ENCODE measurements around the gene TMEM126A. TPM values are rescaled to one million over a fixed set of nuclear protein-coding genes. Genes with fewer than 3 reads are reported as not detected.
"Not testable (repeated sequence)": the region's sequence is repeated elsewhere in the genome, so short reads cannot be mapped to it uniquely, and the experiment has no call there.

The TMEM126A gene
- total and polyA plus RNA-seq, 4 experiments from 2014 or later: 17.4 to 70.0 (median 42.4) TPM

- Mint-ChIP-seq H3K4me1 (peaks cover 18 to 30% (median 22%) of the 10 kb centered on the region in 4 donors), H3K36me3 (peaks cover 0 to 64% of the 10 kb centered on the region in 2 donors)
- H3K27ac ChIP-seq (ENCODE audit: low read depth, low read length); H3K4me3 Mint-ChIP-seq; H3K27ac Mint-ChIP-seq; H3K27me3 Mint-ChIP-seq; CTCF ChIA-PET (ENCODE audit: partially characterized antibody); H3K27me3 ChIP-seq (ENCODE audit: insufficient read depth, low read length); H3K4me3 ChIP-seq (ENCODE audit: low read length in 2 of 2); H3K9me3 ChIP-seq (ENCODE audit: control insufficient read depth in 1 of 2, low read length in 2 of 2); DNase-seq; intact Hi-C loops (cut with micrococcal nuclease); H3K9me3 Mint-ChIP-seq: not testable (repeated sequence)
- Histone ChIP-seq H3K4me1 (ENCODE audit: insufficient read depth, low read length) (peaks cover 11% of the 10 kb centered on the region), H3K36me3 (ENCODE audit: insufficient read depth, low read length) (peaks cover 21% of the 10 kb centered on the region)
- POLR2A ChIA-PET (ENCODE audit: partially characterized antibody): interaction anchor here (10.5 kb wide), 1 partner anchor 7 kb away, joined by 169 read pairs; the partner anchor contains the start of gene CREBZF
These were observed 6.6 kb downstream of the TMEM126A start for GRCh38 chr11:85654343-85654742.

- Histone ChIP-seq H3K27ac (ENCODE audit: low read depth, low read length) (no peak overlapping the region), H3K27me3 (ENCODE audit: insufficient read depth, low read length) (no peaks in the 10 kb centered on the region), H3K4me3 (ENCODE audit: low read length in 2 of 2) (no peak overlapping the region), H3K4me1 (ENCODE audit: insufficient read depth, low read length) (peaks cover 31% of the 10 kb centered on the region), H3K36me3 (ENCODE audit: insufficient read depth, low read length) (peaks cover 25% of the 10 kb centered on the region), H3K9me3 (ENCODE audit: control insufficient read depth in 1 of 2, low read length in 2 of 2) (no peaks in the 10 kb centered on the region)
- H3K4me1 Mint-ChIP-seq: peaks cover 29 to 42% (median 35%) of the 10 kb centered on the region in 4 donors
- H3K4me3 Mint-ChIP-seq: no peak overlapping the region
- H3K9me3 Mint-ChIP-seq: no peaks in the 10 kb centered on the region
- no peak for DNase-seq
- no peaks in the 10 kb centered on the region for H3K27me3 Mint-ChIP-seq
- intact Hi-C loops (cut with micrococcal nuclease): no loop called here
- peak overlapping the region in 4 of 7 donors; percentile 0 to 74 (median 36) for H3K27ac Mint-ChIP-seq
- POLR2A ChIA-PET (ENCODE audit: partially characterized antibody): interaction anchor here (1.4 kb wide), 1 partner anchor 9 kb away, joined by 7 read pairs; the partner anchor contains the start of gene TMEM126A
- CTCF ChIA-PET (ENCODE audit: partially characterized antibody): no interaction called here
- H3K36me3 Mint-ChIP-seq: peaks cover 10 to 77% of the 10 kb centered on the region in 2 donors
These were observed 9.0 kb downstream of the TMEM126A start for GRCh38 chr11:85656777-85657176.

- H3K27me3 ChIP-seq (ENCODE audit: insufficient read depth, low read length): no peaks in the 10 kb centered on the region
- intact Hi-C loops (cut with micrococcal nuclease): no loop called here
- no peak overlapping the region for H3K4me3 Mint-ChIP-seq
- H3K27ac ChIP-seq (ENCODE audit: low read depth, low read length): no peak overlapping the region
- H3K4me1 Mint-ChIP-seq: peaks cover 29 to 50% (median 38%) of the 10 kb centered on the region in 4 donors
- peaks cover 25% of the 10 kb centered on the region for H3K36me3 ChIP-seq (ENCODE audit: insufficient read depth, low read length)
- peaks cover 10 to 71% of the 10 kb centered on the region in 2 donors for H3K36me3 Mint-ChIP-seq
- H3K4me3 ChIP-seq (ENCODE audit: low read length in 2 of 2): no peak overlapping the region
- peaks cover 45% of the 10 kb centered on the region for H3K4me1 ChIP-seq (ENCODE audit: insufficient read depth, low read length)
- POLR2A ChIA-PET (ENCODE audit: partially characterized antibody): interaction anchor here (0.7 to 8.2 kb wide), 3 partner anchors 9 to 30 kb away, joined by 3 to 169 read pairs (median 7); partner anchors contain the start of genes TMEM126A and TMEM126B
- H3K9me3 Mint-ChIP-seq: peaks cover 0 to 2% (median 0%) of the 10 kb centered on the region in 8 donors
- no peak for DNase-seq
- H3K9me3 ChIP-seq (ENCODE audit: control insufficient read depth in 1 of 2, low read length in 2 of 2): no peaks in the 10 kb centered on the region
- H3K27ac Mint-ChIP-seq: peak overlapping the region in 3 of 7 donors; percentile 12 to 99 (median 26)
- CTCF ChIA-PET (ENCODE audit: partially characterized antibody): no interaction called here
- no peaks in the 10 kb centered on the region for H3K27me3 Mint-ChIP-seq
These were observed 10.4 kb downstream of the TMEM126A start for GRCh38 chr11:85658180-85658579.

- no peak for DNase-seq
- H3K4me1 ChIP-seq (ENCODE audit: insufficient read depth, low read length): peaks cover 54% of the 10 kb centered on the region
- H3K27ac Mint-ChIP-seq: peak overlapping the region in 5 of 7 donors; percentile 25 to 99 (median 59)
- peaks cover 13% of the 10 kb centered on the region for H3K36me3 ChIP-seq (ENCODE audit: insufficient read depth, low read length)
- ChIA-PET CTCF (ENCODE audit: partially characterized antibody) (no interaction called here), POLR2A (ENCODE audit: partially characterized antibody) (interaction anchor here (4.7 to 8.2 kb wide), 2 partner anchors 12 to 35 kb away, joined by 68 to 169 read pairs; partner anchors contain the start of genes DLG2, TMEM126A and TMEM126B)
- H3K27me3 Mint-ChIP-seq: no peaks in the 10 kb centered on the region
- H3K27ac ChIP-seq (ENCODE audit: low read depth, low read length): no peak overlapping the region
- peak overlapping the region; percentile 58 to 98 (median 72) for H3K4me3 Mint-ChIP-seq
- peaks cover 0 to 3% (median 0%) of the 10 kb centered on the region in 8 donors for H3K9me3 Mint-ChIP-seq
- H3K36me3 Mint-ChIP-seq: peaks cover 14 to 56% of the 10 kb centered on the region in 2 donors
- no peak overlapping the region for H3K4me3 ChIP-seq (ENCODE audit: low read length in 2 of 2)
- no peaks in the 10 kb centered on the region for H3K27me3 ChIP-seq (ENCODE audit: insufficient read depth, low read length)
- peaks cover 34 to 74% (median 47%) of the 10 kb centered on the region in 4 donors for H3K4me1 Mint-ChIP-seq
- intact Hi-C loops (cut with micrococcal nuclease): no loop called here
- no peaks in the 10 kb centered on the region for H3K9me3 ChIP-seq (ENCODE audit: control insufficient read depth in 1 of 2, low read length in 2 of 2)
These were observed 14.4 kb downstream of the TMEM126A start for GRCh38 chr11:85661972-85662664.

GRCh38 chr11:85663080-85663752 is 15.4 kb downstream of the TMEM126A start:
- H3K9me3 Mint-ChIP-seq: peaks cover 0 to 3% (median 0%) of the 10 kb centered on the region in 8 donors

GRCh38 chr11:85663753-85664614 is 16.2 kb downstream of the TMEM126A start:
- Mint-ChIP-seq H3K4me1 (peaks cover 33 to 67% (median 43%) of the 10 kb centered on the region in 4 donors), H3K27me3 (no peaks in the 10 kb centered on the region), H3K4me3 (peak overlapping the region; percentile 98 to 100 (median 100)), H3K36me3 (peaks cover 14 to 40% of the 10 kb centered on the region in 2 donors), H3K27ac (peak overlapping the region; percentile 99 to 100 (median 100)), H3K9me3 (peaks cover 0 to 3% (median 0%) of the 10 kb centered on the region in 8 donors)
- peaks cover 51% of the 10 kb centered on the region for H3K4me1 ChIP-seq (ENCODE audit: insufficient read depth, low read length)
- peaks cover 5% of the 10 kb centered on the region for H3K36me3 ChIP-seq (ENCODE audit: insufficient read depth, low read length)
- peak overlapping the region; percentile 96 for H3K27ac ChIP-seq (ENCODE audit: low read depth, low read length)
- H3K9me3 ChIP-seq (ENCODE audit: control insufficient read depth in 1 of 2, low read length in 2 of 2): no peaks in the 10 kb centered on the region
- POLR2A ChIA-PET (ENCODE audit: partially characterized antibody): interaction anchor here (0.6 to 8.2 kb wide), 24 partner anchors 8 to 581 kb away, joined by 3 to 169 read pairs (median 5); partner anchors contain the start of genes CCDC83, DLG2, EED and PICALM
- no peaks in the 10 kb centered on the region for H3K27me3 ChIP-seq (ENCODE audit: insufficient read depth, low read length)
- CTCF ChIA-PET (ENCODE audit: partially characterized antibody): interaction anchor here (0.7 to 3.4 kb wide), 13 partner anchors 12 to 191 kb away, joined by 3 to 25 read pairs (median 3); partner anchors contain the start of genes CCDC83, CCDC89, DLG2 and TMEM126A
- DNase-seq: peak; percentile 87 to 93 (median 91)
- intact Hi-C loops (cut with micrococcal nuclease): loop anchor here (1.0 to 2.0 kb wide), 12 partner anchors 9 to 638 kb away; partner anchors contain the start of genes EED, HIKESHI, PICALM and TMEM126A
- peak overlapping the region; percentile 45 to 87 for H3K4me3 ChIP-seq (ENCODE audit: low read length in 2 of 2)

More at GRCh38 chr11:85663080-85663752, 15.4 kb downstream of the TMEM126A start:
- Histone ChIP-seq H3K27me3 (ENCODE audit: insufficient read depth, low read length) (no peaks in the 10 kb centered on the region), H3K36me3 (ENCODE audit: insufficient read depth, low read length) (peaks cover 5% of the 10 kb centered on the region), H3K4me3 (ENCODE audit: low read length in 2 of 2) (peak overlapping the region; percentile 45 to 87), H3K27ac (ENCODE audit: low read depth, low read length) (peak overlapping the region; percentile 96), H3K9me3 (ENCODE audit: control insufficient read depth in 1 of 2, low read length in 2 of 2) (no peaks in the 10 kb centered on the region), H3K4me1 (ENCODE audit: insufficient read depth, low read length) (peaks cover 54% of the 10 kb centered on the region)
- Mint-ChIP-seq H3K4me3 (peak overlapping the region; percentile 98 to 100 (median 100)), H3K27ac (peak overlapping the region; percentile 99 to 100 (median 100)), H3K36me3 (peaks cover 14 to 46% of the 10 kb centered on the region in 2 donors), H3K4me1 (peaks cover 34 to 72% (median 46%) of the 10 kb centered on the region in 4 donors), H3K27me3 (no peaks in the 10 kb centered on the region)
- intact Hi-C loops (cut with micrococcal nuclease): loop anchor here (1.0 kb wide), 2 partner anchors 8 to 530 kb away; no protein-coding TSS in a partner anchor
- CTCF ChIA-PET (ENCODE audit: partially characterized antibody): interaction anchor here (0.7 to 3.4 kb wide), 11 partner anchors 11 to 1725 kb away, joined by 3 to 25 read pairs (median 4); partner anchors contain the start of genes CCDC89, DLG2, TMEM126A and TMEM126B
- POLR2A ChIA-PET (ENCODE audit: partially characterized antibody): interaction anchor here (0.6 to 8.2 kb wide), 16 partner anchors 7 to 539 kb away, joined by 3 to 169 read pairs (median 6); partner anchors contain the start of genes CCDC83, DLG2, PICALM and TMEM126A
- DNase-seq: peak in 4 of 5 donors; percentile 35 to 49 (median 38)

All from CD4-positive, alpha-beta memory T cell (primary cell).